Measurements from ENCODE around the gene PKP3.
"Not testable (repeated sequence)": the region's sequence is repeated elsewhere in the genome, so short reads cannot be mapped to it uniquely, and the experiment has no call there.

PKP3 gene, protein sequence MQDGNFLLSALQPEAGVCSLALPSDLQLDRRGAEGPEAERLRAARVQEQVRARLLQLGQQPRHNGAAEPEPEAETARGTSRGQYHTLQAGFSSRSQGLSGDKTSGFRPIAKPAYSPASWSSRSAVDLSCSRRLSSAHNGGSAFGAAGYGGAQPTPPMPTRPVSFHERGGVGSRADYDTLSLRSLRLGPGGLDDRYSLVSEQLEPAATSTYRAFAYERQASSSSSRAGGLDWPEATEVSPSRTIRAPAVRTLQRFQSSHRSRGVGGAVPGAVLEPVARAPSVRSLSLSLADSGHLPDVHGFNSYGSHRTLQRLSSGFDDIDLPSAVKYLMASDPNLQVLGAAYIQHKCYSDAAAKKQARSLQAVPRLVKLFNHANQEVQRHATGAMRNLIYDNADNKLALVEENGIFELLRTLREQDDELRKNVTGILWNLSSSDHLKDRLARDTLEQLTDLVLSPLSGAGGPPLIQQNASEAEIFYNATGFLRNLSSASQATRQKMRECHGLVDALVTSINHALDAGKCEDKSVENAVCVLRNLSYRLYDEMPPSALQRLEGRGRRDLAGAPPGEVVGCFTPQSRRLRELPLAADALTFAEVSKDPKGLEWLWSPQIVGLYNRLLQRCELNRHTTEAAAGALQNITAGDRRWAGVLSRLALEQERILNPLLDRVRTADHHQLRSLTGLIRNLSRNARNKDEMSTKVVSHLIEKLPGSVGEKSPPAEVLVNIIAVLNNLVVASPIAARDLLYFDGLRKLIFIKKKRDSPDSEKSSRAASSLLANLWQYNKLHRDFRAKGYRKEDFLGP

DNA sequence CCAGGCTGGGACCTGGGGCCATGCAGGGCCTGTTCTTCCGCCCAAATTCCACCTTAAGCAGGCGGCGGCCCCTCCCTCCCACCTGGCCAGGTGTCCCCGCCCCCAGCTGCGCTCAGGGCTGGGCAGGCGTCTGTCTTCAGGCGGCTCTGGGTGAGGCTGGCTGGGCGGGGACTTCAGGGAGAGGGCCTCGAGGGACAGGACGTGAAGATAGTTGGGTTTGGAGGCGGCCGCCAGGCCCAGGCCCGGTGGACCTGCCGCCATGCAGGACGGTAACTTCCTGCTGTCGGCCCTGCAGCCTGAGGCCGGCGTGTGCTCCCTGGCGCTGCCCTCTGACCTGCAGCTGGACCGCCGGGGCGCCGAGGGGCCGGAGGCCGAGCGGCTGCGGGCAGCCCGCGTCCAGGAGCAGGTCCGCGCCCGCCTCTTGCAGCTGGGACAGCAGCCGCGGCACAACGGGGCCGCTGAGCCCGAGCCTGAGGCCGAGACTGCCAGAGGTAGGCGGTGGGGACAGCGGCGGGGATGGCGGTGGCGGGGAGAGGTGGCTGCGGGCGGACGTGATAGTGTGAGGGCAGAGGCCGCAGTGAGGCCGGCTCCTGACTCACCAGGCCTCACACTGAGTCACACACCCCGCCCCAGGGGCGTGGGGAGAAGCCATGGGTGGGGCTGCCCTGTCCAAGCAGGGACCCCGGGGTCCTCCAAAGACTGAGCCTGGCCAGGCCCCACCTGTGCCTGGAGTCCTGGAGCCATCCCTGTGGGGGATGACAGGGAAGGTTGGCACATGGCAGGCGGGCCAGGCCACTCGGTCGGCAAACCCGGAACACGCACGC lies at the start of gene PKP3:
TSS of gene PKP3 (plus strand) at position 176 of the 824 bp plus-strand sequence. CDS start at position 260, 84 bp downstream.
- no peak for DNase-seq (ENCODE audit: low spot score)

DNA sequence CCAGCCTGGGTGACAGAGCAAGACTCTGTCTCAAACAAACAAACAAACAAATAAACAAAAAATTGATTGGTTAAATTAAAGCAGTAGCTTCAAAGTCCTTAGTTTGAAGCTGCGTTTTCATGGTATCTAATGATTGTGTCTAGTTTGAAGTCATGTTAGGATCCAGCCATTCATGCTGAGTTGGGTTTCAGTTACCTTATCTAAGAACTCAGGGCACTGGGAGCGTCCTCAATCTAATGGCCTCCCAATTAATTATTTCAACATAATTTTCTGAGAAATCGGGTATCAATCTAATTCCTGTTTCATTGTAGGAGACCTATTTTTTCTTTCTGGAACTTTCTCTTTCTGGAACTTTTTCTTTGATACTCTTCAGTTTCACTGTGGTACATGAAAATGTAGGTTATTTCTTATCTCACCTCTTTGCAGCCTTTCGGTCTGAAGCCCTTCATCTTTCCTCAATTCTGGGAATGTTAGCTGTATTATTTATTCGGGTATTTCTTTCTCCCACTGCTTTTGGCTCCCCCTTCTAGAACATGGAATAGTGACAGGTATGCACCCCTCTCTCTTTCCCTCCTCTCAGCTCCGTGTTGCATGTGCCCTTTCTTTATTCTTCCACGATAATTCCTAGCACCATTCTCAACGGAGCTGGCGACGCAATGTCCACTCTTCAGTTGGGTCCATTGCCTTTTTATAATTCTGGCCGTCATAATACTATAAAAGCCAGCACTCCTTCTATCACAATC lies 49.0 kb upstream of the PKP3 start:
- DNase-seq (ENCODE audit: low spot score): no peak

DNA sequence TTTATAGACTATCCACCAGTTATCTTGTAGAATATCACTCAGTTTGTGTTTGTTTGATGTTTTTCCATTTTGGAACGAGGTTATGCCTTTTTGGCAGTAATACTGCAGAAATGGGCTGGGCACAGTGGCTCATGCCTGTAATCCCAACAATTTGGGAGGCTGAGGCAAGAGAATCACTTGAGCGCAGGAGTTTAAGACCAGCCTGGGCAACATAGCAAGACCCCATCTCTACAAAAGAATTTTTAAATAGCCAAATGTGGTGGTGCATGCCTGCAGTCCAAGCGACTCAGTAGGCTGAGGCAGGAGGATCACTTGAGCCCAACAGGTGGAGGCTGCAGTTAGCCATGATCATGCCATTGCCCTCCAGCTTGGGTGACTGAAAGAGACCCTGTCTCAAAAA lies 47.5 kb upstream of the PKP3 start:
- DNase-seq (ENCODE audit: low spot score): no peak

DNA sequence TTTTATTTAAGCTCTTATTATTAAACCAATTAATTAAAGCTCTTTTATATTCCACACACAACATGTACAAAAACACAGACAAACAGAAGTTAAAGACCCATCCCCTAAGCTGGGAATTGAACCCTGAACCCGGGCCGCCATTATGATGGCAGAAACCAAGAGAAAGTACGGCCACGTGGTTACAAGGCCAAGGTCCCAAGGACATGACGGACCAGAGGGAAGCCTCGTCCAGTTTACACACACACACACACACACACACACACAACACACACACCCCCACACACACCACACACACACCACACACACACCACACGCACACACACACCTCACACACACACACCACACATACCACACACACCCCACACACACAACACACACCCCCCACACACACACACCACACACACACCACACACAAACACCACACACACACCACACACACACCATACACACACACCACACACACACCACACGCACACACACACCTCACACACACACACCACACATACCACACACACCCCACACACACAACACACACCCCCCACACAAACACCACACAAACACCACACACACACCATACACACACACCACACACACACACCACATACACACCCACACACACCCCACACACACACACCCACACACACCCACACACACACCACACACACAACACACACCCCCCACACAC lies 44.6 kb upstream of the PKP3 start:
- DNase-seq (ENCODE audit: low spot score): not testable (repeated sequence)

DNA sequence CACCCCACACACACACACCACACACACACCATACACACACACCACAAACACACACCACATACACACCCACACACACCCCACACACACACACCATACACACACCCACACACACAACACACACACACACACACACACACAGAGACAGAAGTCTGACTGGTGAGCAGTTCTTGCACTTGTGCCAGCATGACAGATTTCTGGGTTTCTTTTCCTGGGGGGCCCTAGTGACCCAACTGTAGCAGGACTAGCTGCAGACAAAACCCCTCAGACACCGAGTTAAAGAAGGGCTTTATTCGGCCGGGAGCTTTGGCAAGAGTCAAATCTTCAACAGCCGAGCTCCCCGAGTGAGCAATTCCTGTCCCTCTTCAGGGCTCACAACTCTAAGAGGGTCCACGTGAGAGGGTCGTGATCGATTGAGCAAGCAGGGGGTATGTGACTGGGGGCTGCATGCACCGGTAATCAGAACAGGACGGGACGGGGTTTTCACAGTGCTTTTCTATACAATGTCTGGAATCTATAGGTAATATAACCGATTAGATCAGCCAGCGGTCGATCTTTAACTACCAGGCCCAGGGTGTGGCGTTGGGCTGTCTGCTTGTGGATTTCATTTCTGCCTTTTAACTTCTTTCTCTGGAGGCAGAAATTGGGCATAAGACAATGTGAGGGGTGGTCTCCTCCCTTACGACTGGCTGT lies 43.8 kb upstream of the PKP3 start:
- not testable (repeated sequence) for DNase-seq (ENCODE audit: low spot score)

DNA sequence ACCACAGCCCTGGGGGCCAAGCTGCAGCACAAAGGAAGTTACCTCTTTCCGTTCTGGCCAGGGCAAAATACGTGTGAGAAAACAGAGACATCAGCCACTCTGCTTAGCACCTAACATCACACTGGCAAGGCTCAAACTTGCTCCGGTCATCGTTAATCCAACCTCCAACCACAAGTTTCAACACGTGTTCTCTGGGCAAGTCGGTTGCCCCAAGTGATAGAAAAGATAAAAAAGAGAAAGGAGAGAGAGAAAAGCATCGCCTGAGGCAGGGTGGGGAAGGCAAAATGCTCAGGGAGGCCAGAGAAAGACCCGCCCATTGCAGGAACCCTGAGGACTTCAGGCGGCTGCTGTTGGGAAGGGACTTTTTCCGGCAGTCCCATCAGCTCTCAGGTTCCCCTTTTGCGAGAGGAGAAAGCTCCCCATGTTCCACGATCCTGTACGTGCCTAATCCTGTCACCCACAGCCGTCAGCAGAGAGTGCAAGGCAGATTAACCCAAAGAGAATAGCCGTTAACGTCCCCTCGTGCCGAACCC lies 43.2 kb upstream of the PKP3 start:
- DNase-seq (ENCODE audit: low spot score): no peak

DNA sequence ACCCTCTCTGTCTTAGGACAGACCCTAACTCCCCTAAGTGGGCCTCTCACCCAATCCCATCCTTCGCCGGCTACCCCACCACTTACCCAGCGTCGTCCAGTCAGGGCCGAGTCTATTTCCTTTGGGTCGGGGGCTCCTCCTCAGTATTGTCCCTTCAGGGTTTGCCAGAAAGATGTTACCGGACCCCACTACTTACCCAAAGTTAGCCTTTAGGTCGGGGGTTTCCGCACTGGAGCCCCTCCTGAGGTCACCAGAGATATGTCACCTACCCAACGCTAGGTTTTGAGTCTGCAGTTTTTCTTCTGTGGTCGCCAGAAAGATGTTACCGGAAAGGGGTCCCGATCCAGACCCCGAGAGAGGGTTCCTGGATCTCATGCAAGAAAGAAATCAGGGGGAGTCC lies 42.6 kb upstream of the PKP3 start:
- DNase-seq (ENCODE audit: low spot score): no peak

DNA sequence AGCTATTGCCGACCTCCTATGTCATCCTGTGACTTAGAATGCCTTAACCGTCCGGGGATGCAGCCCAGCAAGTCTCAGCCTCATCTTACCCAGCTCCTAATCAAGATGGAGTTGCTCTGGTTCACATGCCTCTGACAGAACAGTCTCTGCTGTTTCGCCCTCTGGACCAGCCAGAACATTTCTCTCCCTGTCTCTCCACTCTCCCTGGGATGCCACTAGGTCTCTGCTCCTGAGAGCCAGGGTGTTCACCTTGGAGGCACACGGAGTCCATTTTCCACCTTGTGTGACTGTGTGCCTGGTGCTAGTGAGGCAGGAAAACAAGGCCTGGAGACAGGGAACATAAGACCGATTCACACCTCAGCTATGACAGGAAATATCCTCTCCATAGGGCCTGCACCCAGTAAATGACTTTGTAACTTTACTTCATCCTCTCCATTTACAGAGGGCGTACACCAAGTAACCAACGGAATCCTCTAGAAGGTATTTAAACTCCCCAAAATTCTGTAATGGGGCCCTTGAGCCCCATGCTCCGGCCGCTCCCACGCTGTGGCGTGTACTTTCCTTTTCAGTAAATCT lies 41.5 kb upstream of the PKP3 start:
- DNase-seq (ENCODE audit: low spot score): no peak

DNA sequence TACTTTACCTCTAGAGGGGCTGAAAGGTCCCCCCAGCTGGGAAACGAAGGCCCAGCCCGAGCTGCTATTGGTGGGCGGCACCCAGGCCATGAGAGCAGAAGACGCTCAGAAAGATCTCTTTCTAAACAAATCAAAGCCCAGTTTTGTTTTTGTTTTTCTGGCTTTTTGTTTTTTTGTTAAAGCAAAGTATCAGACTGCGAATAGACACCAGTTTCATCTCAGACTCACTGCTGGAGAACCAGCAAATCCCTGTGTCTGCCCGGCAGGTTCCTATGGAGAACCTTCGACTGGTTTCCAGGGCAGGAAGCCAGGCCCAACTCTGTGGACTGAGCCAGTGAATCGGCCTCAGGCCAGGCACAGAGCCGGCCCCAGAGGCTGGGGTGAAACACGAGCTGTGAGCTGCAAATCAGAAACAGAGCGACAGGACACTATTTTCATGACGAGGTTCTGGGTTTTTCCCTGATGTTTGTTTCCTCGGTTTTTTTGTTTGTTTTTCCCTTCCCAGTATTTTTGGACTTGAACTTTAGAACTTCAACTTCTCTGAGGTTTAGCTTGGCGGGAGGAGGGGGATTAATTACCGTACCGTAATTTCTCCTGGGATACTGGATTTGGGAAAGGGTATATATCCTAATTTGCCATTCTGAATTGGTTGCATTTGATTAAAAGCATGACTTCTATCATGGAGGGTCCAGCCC lies 40.7 kb upstream of the PKP3 start:
- peak; percentile 59 for DNase-seq (ENCODE audit: low spot score)

DNA sequence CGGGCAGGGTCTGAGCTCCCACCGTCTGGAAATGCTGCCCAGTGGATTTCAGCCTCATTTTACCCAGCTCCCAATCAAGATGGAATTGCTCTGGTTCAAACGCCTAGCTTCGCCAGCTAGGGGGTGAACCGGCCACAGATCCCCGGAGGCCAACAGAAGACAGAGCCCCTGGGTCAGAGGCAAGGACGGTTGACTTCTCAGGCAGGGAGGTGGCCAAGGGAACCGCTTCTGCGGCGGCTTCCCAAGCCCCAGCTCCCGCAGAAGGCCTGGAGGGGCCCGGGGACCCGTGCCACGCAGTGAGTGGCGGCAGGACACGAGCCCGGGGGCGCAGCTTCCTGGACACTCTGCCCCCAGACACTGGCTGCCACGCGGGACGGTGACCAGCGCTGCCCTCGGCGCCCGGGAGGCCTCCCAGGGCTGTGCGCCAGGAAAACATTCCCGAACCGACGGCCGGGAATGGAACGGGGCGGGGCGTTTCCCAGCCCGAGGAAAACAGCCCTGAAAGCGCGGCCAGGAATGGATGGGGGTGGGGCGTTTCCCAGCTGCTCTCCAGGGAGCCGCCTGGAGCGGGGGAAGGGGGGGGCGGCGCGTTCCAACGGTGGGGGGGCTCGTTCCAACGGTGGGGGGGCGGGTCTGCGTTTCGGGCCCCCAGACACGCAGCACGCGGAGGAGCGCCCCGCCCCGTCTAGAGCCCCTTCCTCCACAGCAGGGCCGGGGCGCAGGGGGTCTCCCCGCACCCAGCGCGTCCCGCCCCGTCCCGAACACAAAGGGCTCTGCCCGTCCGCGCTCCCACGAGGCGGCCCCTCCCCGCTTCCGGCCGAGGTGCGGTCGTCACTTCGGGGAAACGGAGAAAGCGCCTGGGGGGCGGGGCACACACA lies 38.2 kb upstream of the PKP3 start:
- DNase-seq (ENCODE audit: low spot score): peak; percentile 89

DNA sequence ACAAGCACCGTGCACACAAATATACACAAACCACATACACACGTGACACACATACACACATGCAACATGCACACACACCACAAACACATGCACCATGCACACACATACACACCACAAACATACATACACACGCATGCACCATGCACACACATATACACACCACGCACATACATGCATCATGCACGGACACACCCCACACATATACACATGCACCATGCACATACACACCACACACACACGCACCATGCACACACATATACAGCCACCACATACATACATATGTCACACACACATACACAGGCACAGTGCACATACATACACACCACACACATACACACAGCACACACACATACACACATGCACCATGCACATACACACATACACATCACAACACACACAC lies 37.4 kb upstream of the PKP3 start:
- no peak for DNase-seq (ENCODE audit: low spot score)

DNA sequence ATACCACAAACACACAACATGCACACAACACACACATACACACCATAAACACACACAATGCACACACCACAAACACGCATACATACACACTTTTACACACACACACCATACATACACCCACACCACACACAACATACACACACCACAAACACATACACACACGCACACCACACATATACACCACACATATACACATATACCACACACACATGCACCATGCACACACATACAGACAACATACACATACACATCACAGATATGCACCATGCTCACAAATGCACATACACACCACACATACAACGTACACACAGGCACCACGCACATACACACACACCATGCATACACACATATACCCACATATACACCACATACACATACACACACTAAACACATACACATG lies 36.4 kb upstream of the PKP3 start:
- no peak for DNase-seq (ENCODE audit: low spot score)

DNA sequence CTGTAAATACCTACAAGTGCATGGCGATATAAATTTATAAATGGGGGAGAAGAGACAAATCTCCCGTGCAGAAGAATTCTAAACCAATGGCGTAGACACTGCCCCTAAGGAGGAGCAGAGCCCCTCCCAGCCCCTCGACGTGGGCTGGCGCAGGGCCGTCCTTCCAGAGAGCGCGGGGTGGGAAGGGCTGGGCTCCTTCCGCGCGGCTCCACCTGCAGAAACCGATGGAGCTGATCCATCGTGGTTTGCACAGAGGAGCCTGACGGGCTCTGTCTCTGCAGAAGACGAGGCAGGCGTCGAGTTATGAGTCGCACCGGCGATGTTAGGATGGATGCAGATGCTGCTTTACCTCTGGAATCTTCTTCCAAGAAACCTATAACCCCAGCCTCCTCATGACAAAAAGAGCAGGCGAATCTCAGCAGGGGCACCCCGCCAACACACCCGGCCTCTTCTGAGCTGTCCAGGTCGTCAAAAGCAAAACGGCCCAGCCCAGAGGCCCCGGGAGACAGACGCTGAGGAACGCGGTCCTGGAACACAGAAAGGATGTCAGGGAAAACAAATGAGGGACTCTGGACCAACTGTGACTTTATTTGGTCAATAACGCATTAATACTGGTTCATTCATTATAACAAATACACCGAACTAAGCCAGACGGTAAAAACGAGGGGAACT lies 35.7 kb upstream of the PKP3 start:
- DNase-seq (ENCODE audit: low spot score): no peak

DNA sequence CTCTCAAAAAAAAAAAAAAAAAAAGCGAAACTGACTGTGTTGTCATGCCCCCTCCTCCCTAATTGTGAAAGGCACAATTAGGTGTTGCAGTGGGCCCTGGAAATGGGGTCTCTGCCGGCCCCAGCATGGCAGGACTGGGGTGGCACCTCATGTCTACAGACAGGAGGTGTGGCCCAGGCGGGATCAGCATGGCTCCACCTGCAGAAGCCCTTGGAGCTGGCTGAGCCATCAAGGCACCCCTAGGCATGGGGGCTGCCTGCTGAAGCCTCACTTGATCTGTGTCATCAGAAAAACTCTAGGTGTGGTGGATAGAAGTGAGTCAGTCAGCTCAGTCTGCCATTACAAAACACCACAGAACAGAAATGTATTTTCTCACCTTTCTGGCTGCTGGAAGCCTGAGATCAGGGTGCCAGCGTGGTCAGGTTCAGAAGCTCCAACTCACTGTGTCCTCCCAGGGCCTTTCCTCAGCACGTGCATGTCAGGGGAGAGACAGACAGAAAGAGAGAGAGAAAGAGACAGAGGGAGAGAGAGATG lies 34.8 kb upstream of the PKP3 start:
- no peak for DNase-seq (ENCODE audit: low spot score)

DNA sequence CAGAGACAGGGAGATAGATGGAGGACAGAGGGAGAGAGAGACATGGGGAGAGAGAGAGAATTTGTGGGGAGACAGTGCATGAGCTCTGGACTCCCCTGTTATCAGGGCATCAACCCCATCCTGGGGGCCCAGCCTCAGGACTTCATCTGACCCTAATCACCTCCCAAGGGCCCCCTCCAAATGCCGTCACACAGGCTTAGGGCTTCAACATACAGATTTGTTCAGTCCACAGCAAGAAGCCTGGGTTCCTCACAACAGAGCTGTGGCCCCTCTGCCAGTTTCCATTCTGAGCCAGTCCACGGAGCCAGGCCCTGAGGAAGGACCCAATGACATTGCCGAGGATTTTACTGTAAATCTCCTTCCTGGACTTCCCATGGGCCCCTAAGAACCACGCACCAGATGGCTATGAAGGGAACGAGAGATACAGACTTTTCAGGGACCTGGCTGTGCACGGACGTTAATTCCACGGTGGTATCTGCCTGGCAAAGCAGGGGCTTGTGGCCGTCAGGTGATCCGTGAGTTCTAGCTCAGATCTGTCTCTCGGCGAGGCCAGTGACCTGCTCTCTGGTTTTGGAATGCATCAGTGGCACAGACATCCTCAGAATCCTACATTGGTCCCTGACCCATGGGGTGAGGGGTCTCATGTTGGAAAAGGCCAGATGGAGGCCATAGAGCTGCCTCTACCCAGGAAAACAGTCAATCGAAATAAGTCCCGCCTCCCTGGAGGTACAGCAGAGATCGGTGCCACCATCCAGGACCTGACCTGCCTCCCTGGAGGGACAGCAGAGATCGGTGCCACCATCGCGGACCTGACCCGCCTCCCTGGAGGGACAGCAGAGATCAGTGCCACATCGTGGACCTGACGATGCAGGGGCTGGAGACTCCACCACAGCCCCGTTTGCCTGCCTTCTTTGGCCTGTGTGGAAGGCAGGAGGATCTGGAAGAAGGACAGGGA lies 33.4 kb upstream of the PKP3 start:
- DNase-seq (ENCODE audit: low spot score): no peak

Data from HuH-7.5 (cell line).